HepG2 (cell line): Measurements from ENCODE around the gene RCOR1. TPM values are rescaled to one million over a fixed set of nuclear protein-coding genes. Genes with fewer than 3 reads are reported as not detected.

ENCODE experiments used
- AGO2 ChIP-seq: fragments of 200-400 bp; formaldehyde crosslinking; optimal IDR thresholded peaks from 2 replicates; pipeline ENCODE3; 2017; ENCODE audit warnings: mild to moderate bottlenecking, low read depth, low read length, moderate library complexity
- ARID5B ChIP-seq: IDR thresholded peaks from 2 replicates; pipeline ENCODE4 v1.4.0; 2020; ENCODE audit warnings: mild to moderate bottlenecking, missing genetic modification reagents
- FOXC1 ChIP-seq: sonication (generic); formaldehyde crosslinking; IDR thresholded peaks from 2 replicates; pipeline ENCODE4 v1.8.0; 2022; ENCODE audit warnings: mild to moderate bottlenecking, missing genetic modification reagents, borderline replicate concordance
- NFKBIZ ChIP-seq: IDR thresholded peaks from 2 replicates; pipeline ENCODE4 v1.6.1; 2018; ENCODE audit warnings: missing genetic modification reagents, missing compliant biosample characterization
- NR3C1 ChIP-seq: sonication (generic); formaldehyde crosslinking; IDR thresholded peaks from 2 replicates; pipeline ENCODE4 v1.4.0; 2020; ENCODE audit warnings: missing genetic modification reagents
- REL ChIP-seq: sonication (generic); formaldehyde crosslinking; conservative IDR thresholded peaks from 2 replicates; pipeline ENCODE4 v1.8.0; 2022; ENCODE audit warnings: mild to moderate bottlenecking, missing genetic modification reagents, moderate library complexity
- SIN3A ChIP-seq: IDR thresholded peaks from 2 replicates; pipeline ENCODE4 v1.6.1; 2011; ENCODE audit warnings: low read depth, mild to moderate bottlenecking, control low read depth, low read length, borderline replicate concordance
- ZBTB4 ChIP-seq: sonication (generic); formaldehyde crosslinking; IDR thresholded peaks from 2 replicates; pipeline ENCODE4 v1.4.0; 2020; ENCODE audit warnings: missing genetic modification reagents, mild to moderate bottlenecking, borderline replicate concordance
- ZNF569 ChIP-seq: sonication (generic); formaldehyde crosslinking; IDR thresholded peaks from 2 replicates; pipeline ENCODE4 v1.5.0; 2020; ENCODE audit warnings: mild to moderate bottlenecking, missing genetic modification reagents, moderate library complexity, borderline replicate concordance
- ZNF674 ChIP-seq: sonication (generic); formaldehyde crosslinking; IDR thresholded peaks from 2 replicates; pipeline ENCODE4 v1.5.0; 2020; ENCODE audit warnings: low read depth, mild to moderate bottlenecking, missing genetic modification reagents
- ZNF891 ChIP-seq: sonication (generic); formaldehyde crosslinking; IDR thresholded peaks from 2 replicates; pipeline ENCODE4 v1.5.0; 2020; ENCODE audit warnings: mild to moderate bottlenecking, missing genetic modification reagents
- ZSCAN9 ChIP-seq: IDR thresholded peaks from 2 replicates; pipeline ENCODE4 v1.6.1; 2016; ENCODE audit warnings: borderline replicate concordance
- polyA plus RNA-seq, 8 experiments: library from polyadenylated mRNA; depleted of rRNA in 3 of 8; stranded (reverse) in 7 of 8; unstranded in 1 of 8; fragments of >200 nt; fragmentation: Illumina TruSeq in 4 of 8; extraction: Trizol in 4 of 8; gene quantifications; 2 replicates each; pipeline versions ENCODE4 v1.2.1 to v1.2.3, GENCODE V29; 2011 to 2016; ENCODE audit warnings: low read depth in 4 of 8, missing spikeins in 1 of 8, mixed read lengths in 1 of 8; ENCODE audit not compliant: insufficient read depth in 1 of 8
- total RNA-seq, 5 experiments: library from RNA; depleted of rRNA; stranded (reverse); fragments of >200 nt; fragmentation: Illumina TruSeq; extraction: Trizol; gene quantifications; 2 replicates each; pipeline ENCODE4 v1.2.3, GENCODE V29; 2016; ENCODE audit warnings: low read depth in 1 of 5
- TF ChIP-seq, protein P1 (sequence below): fragments of 450-650 bp; IDR thresholded peaks from 2 replicates; pipeline ENCODE4 v1.6.1; 2017

RCOR1 gene
- total and polyA plus RNA-seq, 2 of the 13 experiments (the other 11 are each of a cell fraction or from before 2014, with no cell fraction given): 10.2 to 11.1 TPM

- TF ChIP-seq SIN3A: peak; percentile 25; the same call in 1 of the 2 replicates
- no peak for TF ChIP-seq ZBTB4 (CRISPR knock-in tag)
- 0 out of 2 replicates have a peak, but pooled peaks have one; percentile 35 for TF ChIP-seq ZNF891 (CRISPR knock-in tag)
- TF ChIP-seq FOXC1 (CRISPR knock-in tag): 0 out of 2 replicates have a peak, but pooled peaks have one; percentile 8
- peak; percentile 65 for TF ChIP-seq AGO2
- TF ChIP-seq, protein P1, sequence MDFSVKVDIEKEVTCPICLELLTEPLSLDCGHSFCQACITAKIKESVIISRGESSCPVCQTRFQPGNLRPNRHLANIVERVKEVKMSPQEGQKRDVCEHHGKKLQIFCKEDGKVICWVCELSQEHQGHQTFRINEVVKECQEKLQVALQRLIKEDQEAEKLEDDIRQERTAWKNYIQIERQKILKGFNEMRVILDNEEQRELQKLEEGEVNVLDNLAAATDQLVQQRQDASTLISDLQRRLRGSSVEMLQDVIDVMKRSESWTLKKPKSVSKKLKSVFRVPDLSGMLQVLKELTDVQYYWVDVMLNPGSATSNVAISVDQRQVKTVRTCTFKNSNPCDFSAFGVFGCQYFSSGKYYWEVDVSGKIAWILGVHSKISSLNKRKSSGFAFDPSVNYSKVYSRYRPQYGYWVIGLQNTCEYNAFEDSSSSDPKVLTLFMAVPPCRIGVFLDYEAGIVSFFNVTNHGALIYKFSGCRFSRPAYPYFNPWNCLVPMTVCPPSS: no peak
- TF ChIP-seq ZNF674 (CRISPR knock-in tag): no peak
- no peak for TF ChIP-seq REL (CRISPR knock-in tag)
- no peak for TF ChIP-seq NR3C1 (CRISPR knock-in tag)
- TF ChIP-seq ZSCAN9 (CRISPR knock-in tag): no peak
- TF ChIP-seq ZNF569 (CRISPR knock-in tag): 0 out of 2 replicates have a peak, but pooled peaks have one; percentile 44
- TF ChIP-seq NFKBIZ (CRISPR knock-in tag): no peak
- peak; percentile 1; the same call in 1 of the 2 replicates for TF ChIP-seq ARID5B (CRISPR knock-in tag)
Observed at GRCh38 chr14:102591372-102591943, 991 bp upstream of the RCOR1 start (continued).
